Measurements from ENCODE around the gene IGFLR1. TPM values are rescaled to one million over a fixed set of nuclear protein-coding genes. Genes with fewer than 3 reads are reported as not detected.

IGFLR1 gene
- total and polyA plus RNA-seq, 9 of the 15 experiments (the other 6 are each of a cell fraction or from before 2014, with no cell fraction given): 1.0 to 14.3 (median 4.6) TPM

DNA sequence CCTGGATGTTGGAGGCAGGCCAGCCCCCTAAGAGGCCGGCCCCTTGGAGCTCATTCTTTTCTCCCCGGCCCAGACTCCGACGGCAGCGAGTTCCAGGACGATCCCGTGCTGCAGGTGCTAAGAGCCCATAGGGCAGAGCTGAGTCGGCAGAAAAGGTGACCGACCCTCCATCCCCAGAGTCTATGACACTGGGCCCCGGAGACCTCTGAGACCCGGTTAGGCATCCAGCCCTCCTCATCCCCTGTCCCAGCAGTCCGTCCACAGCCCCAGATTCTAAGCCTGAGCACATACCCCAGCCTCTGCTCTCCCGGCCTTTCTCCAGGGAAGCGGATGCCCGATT, 25.8 kb upstream of the IGFLR1 start (continued):
- TF ChIP-seq ZNF146 (CRISPR knock-in tag; IDR thresholded peaks at IDR 0.05; ENCODE audit: unreplicated experiment) (no peak), RHOXF2B (CRISPR knock-in tag; conservative IDR thresholded peaks at IDR 0.05) (no peak), DIDO1 (tag; IDR thresholded peaks at IDR 0.05; ENCODE audit: low read depth) (no peak), RAD51 (IDR thresholded peaks at IDR 0.05; ENCODE audit: borderline replicate concordance, low read depth) (no peak), ZNF408 (CRISPR knock-in tag; IDR thresholded peaks at IDR 0.05; ENCODE audit: low read depth) (no peak), DACH1 (IDR thresholded peaks at IDR 0.05; ENCODE audit: partially characterized antibody) (no peak), MAFG (tag; conservative IDR thresholded peaks at IDR 0.05) (peak; percentile 56), NFE2 (IDR thresholded peaks at IDR 0.05; ENCODE audit: low read depth) (no peak), POLR2AphosphoS5 (IDR thresholded peaks at IDR 0.05; ENCODE audit: control insufficient read depth, insufficient read depth, low read depth, low read length) (0 out of 2 replicates have a peak, but pooled peaks have one; percentile 12), MAFK (IDR thresholded peaks at IDR 0.05; ENCODE audit: low read length) (peak; percentile 63), TRIM24 (IDR thresholded peaks at IDR 0.05) (no peak), BCL6 (CRISPR knock-in tag; IDR thresholded peaks at IDR 0.05) (no peak), PHF8 (IDR thresholded peaks at IDR 0.05; ENCODE audit: borderline replicate concordance, low read length) (no peak)
- TF ChIP-seq, protein P1, sequence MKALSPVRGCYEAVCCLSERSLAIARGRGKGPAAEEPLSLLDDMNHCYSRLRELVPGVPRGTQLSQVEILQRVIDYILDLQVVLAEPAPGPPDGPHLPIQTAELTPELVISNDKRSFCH (CRISPR knock-in tag; IDR thresholded peaks at IDR 0.05): no peak
- TF ChIP-seq, protein P1 (tag; IDR thresholded peaks at IDR 0.05): no peak
- TF ChIP-seq, protein P2, sequence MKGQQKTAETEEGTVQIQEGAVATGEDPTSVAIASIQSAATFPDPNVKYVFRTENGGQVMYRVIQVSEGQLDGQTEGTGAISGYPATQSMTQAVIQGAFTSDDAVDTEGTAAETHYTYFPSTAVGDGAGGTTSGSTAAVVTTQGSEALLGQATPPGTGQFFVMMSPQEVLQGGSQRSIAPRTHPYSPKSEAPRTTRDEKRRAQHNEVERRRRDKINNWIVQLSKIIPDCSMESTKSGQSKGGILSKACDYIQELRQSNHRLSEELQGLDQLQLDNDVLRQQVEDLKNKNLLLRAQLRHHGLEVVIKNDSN (CRISPR knock-in tag; IDR thresholded peaks at IDR 0.05): no peak
- TF ChIP-seq, protein P3, sequence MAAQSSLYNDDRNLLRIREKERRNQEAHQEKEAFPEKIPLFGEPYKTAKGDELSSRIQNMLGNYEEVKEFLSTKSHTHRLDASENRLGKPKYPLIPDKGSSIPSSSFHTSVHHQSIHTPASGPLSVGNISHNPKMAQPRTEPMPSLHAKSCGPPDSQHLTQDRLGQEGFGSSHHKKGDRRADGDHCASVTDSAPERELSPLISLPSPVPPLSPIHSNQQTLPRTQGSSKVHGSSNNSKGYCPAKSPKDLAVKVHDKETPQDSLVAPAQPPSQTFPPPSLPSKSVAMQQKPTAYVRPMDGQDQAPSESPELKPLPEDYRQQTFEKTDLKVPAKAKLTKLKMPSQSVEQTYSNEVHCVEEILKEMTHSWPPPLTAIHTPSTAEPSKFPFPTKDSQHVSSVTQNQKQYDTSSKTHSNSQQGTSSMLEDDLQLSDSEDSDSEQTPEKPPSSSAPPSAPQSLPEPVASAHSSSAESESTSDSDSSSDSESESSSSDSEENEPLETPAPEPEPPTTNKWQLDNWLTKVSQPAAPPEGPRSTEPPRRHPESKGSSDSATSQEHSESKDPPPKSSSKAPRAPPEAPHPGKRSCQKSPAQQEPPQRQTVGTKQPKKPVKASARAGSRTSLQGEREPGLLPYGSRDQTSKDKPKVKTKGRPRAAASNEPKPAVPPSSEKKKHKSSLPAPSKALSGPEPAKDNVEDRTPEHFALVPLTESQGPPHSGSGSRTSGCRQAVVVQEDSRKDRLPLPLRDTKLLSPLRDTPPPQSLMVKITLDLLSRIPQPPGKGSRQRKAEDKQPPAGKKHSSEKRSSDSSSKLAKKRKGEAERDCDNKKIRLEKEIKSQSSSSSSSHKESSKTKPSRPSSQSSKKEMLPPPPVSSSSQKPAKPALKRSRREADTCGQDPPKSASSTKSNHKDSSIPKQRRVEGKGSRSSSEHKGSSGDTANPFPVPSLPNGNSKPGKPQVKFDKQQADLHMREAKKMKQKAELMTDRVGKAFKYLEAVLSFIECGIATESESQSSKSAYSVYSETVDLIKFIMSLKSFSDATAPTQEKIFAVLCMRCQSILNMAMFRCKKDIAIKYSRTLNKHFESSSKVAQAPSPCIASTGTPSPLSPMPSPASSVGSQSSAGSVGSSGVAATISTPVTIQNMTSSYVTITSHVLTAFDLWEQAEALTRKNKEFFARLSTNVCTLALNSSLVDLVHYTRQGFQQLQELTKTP (IDR thresholded peaks at IDR 0.05; ENCODE audit: low read depth in 1 of 2, partially characterized antibody in 2 of 2): no peak
